Motor neuron (in vitro differentiated cells): ENCODE data around the gene TTLL11. TPM values are rescaled to one million over a fixed set of nuclear protein-coding genes. Genes with fewer than 3 reads are reported as not detected.
"Not testable (repeated sequence)": the region's sequence is repeated elsewhere in the genome, so short reads cannot be mapped to it uniquely, and the experiment has no call there.

Source experiments
- ATAC-seq, 8 experiments: fragments of 200-7000 bp; cut with Tn5 transposase; replicated peaks in 6 of 8; 2 replicates each; pipeline ENCODE4 v1.8.0; 2021; ENCODE audit warnings: mild to moderate bottlenecking in 8 of 8, moderate library complexity in 8 of 8
- H3K27ac ChIP-seq, 2 donors: fragments of 250-450 bp; sonication (Bioruptor Pico); 2 replicates each; pipeline ENCODE4 v1.9.0; 2021; ENCODE audit warnings: antibody characterized with exemption in 2 of 2, mild to moderate bottlenecking in 2 of 2, moderate library complexity in 1 of 2
- H3K4me1 ChIP-seq, 2 donors: fragments of 250-450 bp; sonication (Bioruptor Pico); replicated peaks in 1 of 2; 2 replicates each; pipeline ENCODE4 v1.6.1; 2021; ENCODE audit warnings: antibody characterized with exemption in 2 of 2, mild to moderate bottlenecking in 2 of 2, moderate library complexity in 1 of 2
- H3K4me3 ChIP-seq, 5 donors: fragments of 250-450 bp; sonication (Bioruptor Pico); 2 replicates each; pipeline ENCODE4 v1.9.0; 2021; ENCODE audit warnings: antibody characterized with exemption in 5 of 5, mild to moderate bottlenecking in 5 of 5, moderate library complexity in 4 of 5
- WGBS, 10 experiments: fragments of 450-650 bp; shearing (Covaris generic); methylation state at CpG; one replicate each; pipeline ENCODE4 v1.0.0; 2022; 5-methylcytosine and 5-hydroxymethylcytosine counted together
- in situ Hi-C, 9 experiments: fragments of 400-800 bp; cut with MboI; loops; one replicate each; pipeline ENCODE4 v1.15.0; 2021; ENCODE audit warnings: low sequenced_read_pairs in 9 of 9, low pct_unique_long_range_greater_than_20kb in 2 of 9; ENCODE audit not compliant: unreplicated experiment in 9 of 9
- total RNA-seq, 8 experiments: library from RNA; unstranded; fragments of 300-600 nt; gene quantifications; 2 replicates each; pipeline versions ENCODE4 v1.2.3 to v1.2.4, GENCODE V29; 2022

The TTLL11 gene
- total RNA-seq, 8 experiments from 2014 or later = 5.7 to 16.9 (median 11.2) TPM

GRCh38 chr9:121810489-121810888, 282.6 kb downstream of the TTLL11 start:
- Histone ChIP-seq H3K27ac (no peak overlapping the region), H3K4me3 (no peak overlapping the region), H3K4me1 (peaks cover 37 to 51% of the 10 kb centered on the region in 2 donors)
- ATAC-seq = no peak
- 54 to 100% (median 96%) methylated on average over 1 to 2 of the region's 3 CpGs; no CpG with 5 or more reads in 4 of the 10 experiments for WGBS, 10 experiments
- in situ Hi-C loops = no loop called here

GRCh38 chr9:121809356-121810050, 283.6 kb downstream of the TTLL11 start:
- no peak overlapping the region for H3K27ac ChIP-seq
- H3K4me3 ChIP-seq = no peak overlapping the region
- ATAC-seq = no peak
- WGBS, 10 experiments = 3 to 76% methylated on average over 3 to 5 of the region's 15 CpGs; no CpG with 5 or more reads in 8 of the 10 experiments
- in situ Hi-C loops = no loop called here
- peaks cover 27 to 41% of the 10 kb centered on the region in 2 donors for H3K4me1 ChIP-seq

- in situ Hi-C loops = no loop called here
- Histone ChIP-seq H3K4me1 (peaks cover 20 to 34% of the 10 kb centered on the region in 2 donors), H3K4me3 (no peak overlapping the region), H3K27ac (no peak overlapping the region)
- no peak for ATAC-seq
- 67 to 100% methylated on average over 1 of the region's 4 CpGs; no CpG with 5 or more reads in 8 of the 10 experiments for WGBS, 10 experiments
Measured at GRCh38 chr9:121808781-121809180, 284.3 kb downstream of the TTLL11 start.

- in situ Hi-C loops = no loop called here
- Histone ChIP-seq H3K4me3 (no peak overlapping the region), H3K4me1 (peaks cover 10 to 25% of the 10 kb centered on the region in 2 donors), H3K27ac (peak overlapping the region; percentile 21 to 48)
- WGBS, 10 experiments = 29 to 93% (median 69%) methylated on average over 7 to 11 of the region's 16 CpGs; no CpG with 5 or more reads in 7 of the 10 experiments
- peak in 5 of 8 experiments; percentile 89 to 93 (median 91) for ATAC-seq
Measured at GRCh38 chr9:121807823-121808278, 285.3 kb downstream of the TTLL11 start.

- no peak for ATAC-seq
- peak overlapping the region in 1 of 2 donors; percentile 48 for H3K27ac ChIP-seq
- H3K4me3 ChIP-seq = no peak overlapping the region
- in situ Hi-C loops = no loop called here
- H3K4me1 ChIP-seq = peaks cover 9 to 19% of the 10 kb centered on the region in 2 donors
- 44 to 100% (median 76%) methylated on average over 1 to 3 of the region's 12 CpGs; no CpG with 5 or more reads in 4 of the 10 experiments for WGBS, 10 experiments
Measured at GRCh38 chr9:121807069-121807822, 285.9 kb downstream of the TTLL11 start.

GRCh38 chr9:121802753-121803152, 290.4 kb downstream of the TTLL11 start:
- Histone ChIP-seq H3K4me1 (peaks cover 4 to 8% of the 10 kb centered on the region in 2 donors), H3K27ac (no peak overlapping the region), H3K4me3 (no peak overlapping the region)
- no peak for ATAC-seq
- in situ Hi-C loops = no loop called here
- WGBS, 10 experiments = 0 to 100% (median 67%) methylated on average over 1 to 5 of the region's 5 CpGs; no CpG with 5 or more reads in 1 of the 10 experiments

- ATAC-seq = no peak
- in situ Hi-C loops = no loop called here
- H3K27ac ChIP-seq = no peak overlapping the region
- H3K4me3 ChIP-seq = no peak overlapping the region
- WGBS, 10 experiments = 33 to 100% (median 67%) methylated on average over 1 to 3 of the region's 3 CpGs
- peaks cover 0 to 2% of the 10 kb centered on the region in 2 donors for H3K4me1 ChIP-seq
Measured at GRCh38 chr9:121801579-121801978, 291.5 kb downstream of the TTLL11 start.

GRCh38 chr9:121800376-121800775, 292.7 kb downstream of the TTLL11 start:
- Histone ChIP-seq H3K27ac (no peak overlapping the region), H3K4me3 (no peak overlapping the region), H3K4me1 (peaks cover 0 to 2% of the 10 kb centered on the region in 2 donors)
- ATAC-seq = no peak
- WGBS, 10 experiments = 51 to 93% (median 82%) methylated on average over 2 to 10 of the region's 10 CpGs
- in situ Hi-C loops = no loop called here

- Histone ChIP-seq H3K4me1 (peaks cover 0 to 2% of the 10 kb centered on the region in 2 donors), H3K4me3 (no peak overlapping the region), H3K27ac (no peak overlapping the region)
- WGBS, 10 experiments = 40 to 93% (median 79%) methylated on average over 1 to 4 of the region's 5 CpGs; no CpG with 5 or more reads in 4 of the 10 experiments
- in situ Hi-C loops = no loop called here
- ATAC-seq = no peak
Measured at GRCh38 chr9:121798941-121799340, 294.2 kb downstream of the TTLL11 start.

GRCh38 chr9:121797081-121797480, 296.0 kb downstream of the TTLL11 start:
- 40 to 88% (median 80%) methylated on average over 1 to 2 of the region's 2 CpGs; no CpG with 5 or more reads in 3 of the 10 experiments for WGBS, 10 experiments
- in situ Hi-C loops = no loop called here
- H3K4me3 ChIP-seq = no peak overlapping the region
- ATAC-seq = no peak
- H3K4me1 ChIP-seq = peaks cover 0 to 2% of the 10 kb centered on the region in 2 donors
- H3K27ac ChIP-seq = no peak overlapping the region

- H3K27ac ChIP-seq, ATAC-seq, in situ Hi-C loops, H3K4me1 ChIP-seq, H3K4me3 ChIP-seq: not testable (repeated sequence)
- 0 to 100% (median 91%) methylated on average over 1 to 3 of the region's 6 CpGs; no CpG with 5 or more reads in 4 of the 10 experiments for WGBS, 10 experiments
Measured at GRCh38 chr9:121794334-121794733, 298.8 kb downstream of the TTLL11 start.

GRCh38 chr9:121792476-121792875, 300.6 kb downstream of the TTLL11 start:
- in situ Hi-C loops, ATAC-seq, H3K4me1 ChIP-seq, H3K4me3 ChIP-seq, H3K27ac ChIP-seq: not testable (repeated sequence)
- WGBS, 10 experiments = no CpG with 5 or more reads among the region's 10 CpGs

- in situ Hi-C loops = no loop called here
- no peak for ATAC-seq
- Histone ChIP-seq H3K4me3 (no peak overlapping the region), H3K4me1 (no peaks in the 10 kb centered on the region), H3K27ac (no peak overlapping the region)
- WGBS, 10 experiments = 60 to 90% (median 84%) methylated on average over 1 to 7 of the region's 14 CpGs; no CpG with 5 or more reads in 5 of the 10 experiments
Measured at GRCh38 chr9:121790841-121791240, 302.3 kb downstream of the TTLL11 start.
